Effector memory CD8-positive, alpha-beta T cell (primary cell): ENCODE measurements around the gene BTG2.
"Not testable (repeated sequence)": the region's sequence is repeated elsewhere in the genome, so short reads cannot be mapped to it uniquely, and the experiment has no call there.

ENCODE experiments used
- ATAC-seq: fragments of 150-1000 bp; cut with Tn5 transposase; replicated peaks from 2 replicates; pipeline ENCODE4 v1.10.0; 2021; ENCODE audit warnings: mild to moderate bottlenecking, moderate library complexity
- DNase-seq, 3 experiments: peaks; one replicate each; pipeline ENCODE4 v3.0.0; 2021
- H3K27ac Mint-ChIP-seq, 2 donors: one replicate each; pipeline ENCODE4 v1.8.0; 2022; ENCODE audit warnings: mild to moderate bottlenecking in 2 of 2, mixed read lengths in 2 of 2, moderate library complexity in 2 of 2
- H3K27me3 Mint-ChIP-seq, 2 donors: one replicate each; pipeline ENCODE4 v1.8.0; 2022; ENCODE audit warnings: mixed read lengths in 2 of 2
- H3K36me3 Mint-ChIP-seq: one replicate; pipeline ENCODE4 v1.8.0; 2022; ENCODE audit warnings: mild to moderate bottlenecking, moderate library complexity, mixed read lengths; ENCODE audit not compliant: insufficient read depth
- H3K4me1 Mint-ChIP-seq, 2 donors: one replicate each; pipeline ENCODE4 v1.8.0; 2022; ENCODE audit warnings: low read depth in 2 of 2, mixed read lengths in 2 of 2
- H3K4me3 Mint-ChIP-seq, 2 donors: one replicate each; pipeline ENCODE4 v1.8.0; 2022; ENCODE audit warnings: mild to moderate bottlenecking in 2 of 2, mixed read lengths in 2 of 2, moderate library complexity in 2 of 2
- H3K9me3 Mint-ChIP-seq, 2 donors: one replicate each; pipeline ENCODE4 v1.8.0; 2022; ENCODE audit warnings: mixed read lengths in 2 of 2
- total RNA-seq, 9 experiments: gene quantifications; one replicate each; lab custom pipeline; 2026; lab: John Stamatoyannopoulos, UW

Gene BTG2, protein sequence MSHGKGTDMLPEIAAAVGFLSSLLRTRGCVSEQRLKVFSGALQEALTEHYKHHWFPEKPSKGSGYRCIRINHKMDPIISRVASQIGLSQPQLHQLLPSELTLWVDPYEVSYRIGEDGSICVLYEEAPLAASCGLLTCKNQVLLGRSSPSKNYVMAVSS
- 144 to 2,082 (median 173) reads per million in 9 experiments for total RNA-seq

DNA sequence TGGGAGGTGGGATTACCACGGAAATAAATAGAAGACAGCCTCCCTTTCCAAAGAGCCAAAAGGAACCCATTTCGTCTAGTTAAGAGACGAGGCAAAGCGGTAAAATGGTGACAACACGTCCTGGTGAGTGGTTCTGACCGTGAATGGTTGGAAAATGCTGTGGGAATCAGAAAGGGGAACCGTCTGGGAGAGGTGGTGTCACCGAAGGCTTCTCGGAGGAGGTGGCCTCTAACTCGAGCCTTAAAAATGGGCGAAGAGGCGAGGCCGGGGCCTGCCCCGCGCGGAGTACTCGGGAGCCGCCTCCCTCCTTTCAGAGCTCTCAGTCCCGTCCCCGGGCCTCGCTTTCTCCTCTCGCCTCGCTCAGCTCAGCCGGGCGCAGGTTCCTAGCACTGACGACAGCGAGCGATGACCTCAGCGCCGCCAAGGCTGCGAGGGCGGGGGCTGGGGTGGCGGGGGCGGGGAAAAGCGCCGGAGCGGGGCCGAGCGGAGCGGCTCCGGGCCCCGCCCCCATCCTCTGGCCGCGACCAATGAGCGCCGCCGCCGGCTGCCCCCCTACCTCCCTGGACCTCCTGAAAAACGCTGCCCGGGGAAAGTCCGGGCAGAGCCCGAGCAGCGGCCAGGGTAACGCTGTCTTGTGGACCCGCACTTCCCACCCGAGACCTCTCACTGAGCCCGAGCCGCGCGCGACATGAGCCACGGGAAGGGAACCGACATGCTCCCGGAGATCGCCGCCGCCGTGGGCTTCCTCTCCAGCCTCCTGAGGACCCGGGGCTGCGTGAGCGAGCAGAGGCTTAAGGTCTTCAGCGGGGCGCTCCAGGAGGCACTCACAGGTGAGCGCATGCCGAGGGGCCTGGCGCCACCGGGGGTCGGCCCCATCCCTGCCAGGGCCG, at the start of gene BTG2:
Gene BTG2 (plus strand): TSS at position 601 of the 890 bp plus-strand sequence. CDS start 88 bp downstream, at position 689.
- Mint-ChIP-seq H3K27ac (peak within 1 kb of the TSS; percentile 99 to 100), H3K9me3 (no peaks in the 10 kb centered on the region), H3K4me3 (peak within 1 kb of the TSS; percentile 98), H3K36me3 (peaks cover 64% of the 10 kb centered on the region), H3K4me1 (peaks cover 53 to 62% of the 10 kb centered on the region in 2 donors), H3K27me3 (no peaks in the 10 kb centered on the region)
- ATAC-seq: peak; percentile 80
- peak; percentile 88 to 91 (median 88) for DNase-seq

DNA sequence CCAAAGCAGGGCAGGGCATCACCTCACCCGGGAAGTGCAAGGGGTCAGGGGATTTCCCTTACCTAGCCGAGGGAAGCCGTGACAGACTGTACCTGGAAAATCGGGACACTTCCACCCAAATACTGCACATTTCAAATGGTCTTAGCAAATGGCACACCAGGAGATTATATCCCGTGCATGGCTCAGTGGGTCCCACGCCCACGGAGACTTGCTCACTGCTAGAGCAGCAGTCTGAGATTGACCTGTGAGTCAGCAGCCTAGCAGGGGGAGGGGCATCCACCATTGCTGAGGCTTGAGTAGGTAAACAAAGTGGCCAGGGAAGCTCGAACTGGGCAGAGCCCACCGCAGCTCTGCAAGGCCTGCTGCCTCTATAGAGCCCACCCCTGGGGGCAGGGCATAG, 48.7 kb upstream of the BTG2 start:
- ATAC-seq, H3K27ac Mint-ChIP-seq, H3K36me3 Mint-ChIP-seq, H3K4me1 Mint-ChIP-seq, H3K9me3 Mint-ChIP-seq, H3K4me3 Mint-ChIP-seq, DNase-seq: not testable (repeated sequence)
- H3K27me3 Mint-ChIP-seq: peaks cover 72 to 73% of the 10 kb centered on the region in 2 donors

DNA sequence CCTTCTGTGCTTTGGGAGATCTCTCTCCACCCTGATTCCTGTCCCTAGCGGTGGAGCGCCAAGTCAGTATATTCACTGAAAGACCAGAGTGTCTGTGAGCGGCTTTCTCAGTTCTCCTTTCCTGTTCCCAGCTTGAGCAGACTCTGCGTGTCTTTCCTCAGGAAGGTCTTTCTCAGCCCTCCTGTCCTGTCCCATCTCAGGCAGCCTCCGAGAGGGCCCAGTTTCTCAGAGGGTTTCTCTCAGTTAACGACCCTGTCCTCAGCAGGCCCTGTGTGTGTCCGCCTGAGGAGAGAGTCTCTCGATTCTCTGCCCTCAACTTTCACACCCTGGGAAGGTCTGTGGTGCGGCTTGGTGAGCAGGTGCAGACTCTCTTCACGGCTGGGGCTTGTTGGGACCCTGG, 41.8 kb upstream of the BTG2 start:
- H3K9me3 Mint-ChIP-seq: no peaks in the 10 kb centered on the region
- peak overlapping the region in 1 of 2 donors; percentile 15 for H3K27ac Mint-ChIP-seq
- DNase-seq: no peak
- no peaks in the 10 kb centered on the region for H3K36me3 Mint-ChIP-seq
- H3K4me3 Mint-ChIP-seq: no peak overlapping the region
- ATAC-seq: no peak
- H3K4me1 Mint-ChIP-seq: peaks cover 11% of the 10 kb centered on the region in 2 donors
- H3K27me3 Mint-ChIP-seq: peaks cover 21 to 37% of the 10 kb centered on the region in 2 donors

DNA sequence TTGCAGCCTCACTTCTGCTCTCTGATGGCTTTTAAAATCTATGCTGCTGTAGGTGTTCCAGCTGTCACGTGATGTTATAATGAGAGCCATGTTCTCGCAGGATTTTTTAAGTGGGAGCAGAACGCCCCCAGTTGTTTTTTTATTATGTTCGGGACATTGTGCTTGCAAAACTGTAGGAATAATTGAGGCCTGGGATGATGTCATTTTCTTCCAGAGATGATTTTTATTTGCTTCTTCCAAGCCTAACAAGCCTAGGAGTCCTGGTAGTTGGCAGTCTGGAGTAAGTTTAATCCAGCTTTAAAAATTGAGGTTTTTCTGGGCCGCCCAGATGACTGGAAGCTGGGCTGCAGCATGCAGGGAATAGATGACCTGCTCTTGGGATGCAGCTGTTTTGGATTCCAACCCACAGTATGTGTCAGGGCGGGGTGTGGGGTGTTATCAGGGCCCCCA, 41.2 kb upstream of the BTG2 start:
- DNase-seq (no peak), ATAC-seq (no peak)
- H3K9me3 Mint-ChIP-seq: no peaks in the 10 kb centered on the region
- no peak overlapping the region for H3K4me3 Mint-ChIP-seq
- peaks cover 17 to 34% of the 10 kb centered on the region in 2 donors for H3K27me3 Mint-ChIP-seq
- no peaks in the 10 kb centered on the region for H3K36me3 Mint-ChIP-seq
- H3K27ac Mint-ChIP-seq: no peak overlapping the region
- H3K4me1 Mint-ChIP-seq: peaks cover 11% of the 10 kb centered on the region in 2 donors

DNA sequence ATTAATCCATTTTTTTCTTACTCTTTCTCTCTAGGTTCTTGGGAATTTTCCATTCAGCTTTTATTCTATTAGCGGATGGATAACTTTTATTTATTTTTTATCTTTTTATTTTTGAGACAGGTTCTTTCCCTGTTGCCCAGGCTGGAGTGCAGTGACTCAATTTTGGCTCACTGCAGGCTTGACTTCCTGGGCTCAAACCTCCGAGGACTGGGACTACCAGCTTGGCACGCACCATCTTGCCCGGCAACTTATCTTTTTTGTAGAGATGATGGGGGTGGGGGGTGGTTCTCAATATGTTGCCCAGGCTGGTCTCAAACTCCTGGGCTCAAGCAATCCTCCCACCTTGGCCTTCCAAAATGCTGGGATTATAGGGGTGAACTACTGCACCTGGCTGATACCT, 39.8 kb upstream of the BTG2 start:
- H3K4me3 Mint-ChIP-seq: no peak overlapping the region
- no peaks in the 10 kb centered on the region for H3K36me3 Mint-ChIP-seq
- no peak overlapping the region for H3K27ac Mint-ChIP-seq
- no peak for DNase-seq
- H3K27me3 Mint-ChIP-seq: peaks cover 10 to 20% of the 10 kb centered on the region in 2 donors
- H3K4me1 Mint-ChIP-seq: peaks cover 11% of the 10 kb centered on the region in 2 donors
- no peaks in the 10 kb centered on the region for H3K9me3 Mint-ChIP-seq
- ATAC-seq: no peak

DNA sequence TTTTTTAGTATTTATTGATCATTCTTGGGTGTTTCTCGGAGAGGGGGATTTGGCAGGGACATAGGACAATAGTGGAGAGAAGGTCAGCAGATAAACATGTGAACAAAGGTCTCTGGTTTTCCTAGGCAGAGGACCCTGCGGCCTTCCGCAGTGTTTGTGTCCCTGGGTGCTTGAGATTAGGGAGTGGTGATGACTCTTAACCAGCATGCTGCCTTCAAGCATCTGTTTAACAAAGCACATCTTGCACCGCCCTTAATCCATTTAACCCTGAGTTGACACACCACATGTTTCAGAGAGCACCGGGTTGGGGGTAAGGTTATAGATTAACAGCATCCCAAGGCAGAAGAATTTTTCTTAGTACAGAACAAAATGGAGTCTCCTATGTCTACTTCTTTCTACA, 39.2 kb upstream of the BTG2 start:
- H3K36me3 Mint-ChIP-seq, DNase-seq, H3K9me3 Mint-ChIP-seq, H3K4me3 Mint-ChIP-seq, ATAC-seq, H3K27ac Mint-ChIP-seq: not testable (repeated sequence)
- peaks cover 11 to 17% of the 10 kb centered on the region in 2 donors for H3K4me1 Mint-ChIP-seq
- peaks cover 10 to 14% of the 10 kb centered on the region in 2 donors for H3K27me3 Mint-ChIP-seq

DNA sequence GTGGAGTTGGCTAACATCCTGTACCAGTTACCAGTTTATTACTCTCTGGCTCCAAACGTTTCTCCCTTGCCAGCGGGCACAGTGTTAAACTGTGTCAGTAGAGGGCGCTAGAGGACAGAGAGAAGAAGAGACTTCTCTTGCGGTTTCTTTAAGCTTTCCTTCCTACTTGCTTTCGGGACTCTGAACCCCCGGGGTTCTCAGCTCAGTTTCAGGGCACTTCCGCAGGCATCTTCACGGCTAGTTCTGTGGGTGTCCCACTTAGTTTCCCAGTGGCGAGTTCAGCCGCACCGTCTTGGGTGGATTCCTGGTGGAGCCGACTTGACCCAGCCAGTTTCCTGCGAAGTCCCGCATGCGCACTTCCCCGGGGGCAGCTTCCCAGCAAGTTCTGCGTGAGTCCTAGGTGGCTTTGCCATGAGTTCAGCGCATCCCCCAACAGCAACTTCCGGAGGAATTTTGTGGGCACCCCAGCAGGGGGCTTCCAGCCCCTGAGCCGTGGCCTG, 37.9 kb upstream of the BTG2 start:
- DNase-seq (peak; percentile 86 to 88 (median 87)), ATAC-seq (peak; percentile 71)
- H3K9me3 Mint-ChIP-seq: no peaks in the 10 kb centered on the region
- peaks cover 11 to 18% of the 10 kb centered on the region in 2 donors for H3K4me1 Mint-ChIP-seq
- H3K4me3 Mint-ChIP-seq: peak overlapping the region; percentile 78 to 84
- H3K27me3 Mint-ChIP-seq: peaks cover under 1 to 7% of the 10 kb centered on the region in 2 donors
- no peaks in the 10 kb centered on the region for H3K36me3 Mint-ChIP-seq
- H3K27ac Mint-ChIP-seq: peak overlapping the region; percentile 73 to 79

DNA sequence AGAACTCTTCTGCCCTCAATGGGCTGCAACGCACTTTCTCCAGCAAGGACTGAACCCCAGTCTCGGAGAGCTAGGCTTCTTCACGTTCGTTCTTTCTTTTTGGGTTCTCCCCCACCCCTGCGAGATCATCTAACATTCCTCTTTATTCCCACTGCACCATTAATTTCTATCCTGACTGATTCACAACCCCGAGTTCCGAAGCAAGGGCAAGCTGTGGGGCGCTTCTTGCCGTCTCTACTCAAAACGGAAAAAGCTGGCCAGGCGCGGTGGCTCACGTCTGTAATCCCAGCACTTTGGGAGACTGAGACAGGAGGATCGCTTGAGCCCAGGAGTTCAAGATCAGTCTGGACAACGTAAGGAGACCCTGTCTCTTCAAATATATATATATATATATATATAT, 37.4 kb upstream of the BTG2 start:
- Mint-ChIP-seq H3K36me3 (no peaks in the 10 kb centered on the region), H3K9me3 (no peaks in the 10 kb centered on the region), H3K4me1 (peaks cover 11 to 20% of the 10 kb centered on the region in 2 donors), H3K4me3 (peak overlapping the region; percentile 78 to 84), H3K27me3 (peaks cover 0 to 5% of the 10 kb centered on the region in 2 donors), H3K27ac (peak overlapping the region; percentile 73 to 79)
- no peak for ATAC-seq
- no peak for DNase-seq

DNA sequence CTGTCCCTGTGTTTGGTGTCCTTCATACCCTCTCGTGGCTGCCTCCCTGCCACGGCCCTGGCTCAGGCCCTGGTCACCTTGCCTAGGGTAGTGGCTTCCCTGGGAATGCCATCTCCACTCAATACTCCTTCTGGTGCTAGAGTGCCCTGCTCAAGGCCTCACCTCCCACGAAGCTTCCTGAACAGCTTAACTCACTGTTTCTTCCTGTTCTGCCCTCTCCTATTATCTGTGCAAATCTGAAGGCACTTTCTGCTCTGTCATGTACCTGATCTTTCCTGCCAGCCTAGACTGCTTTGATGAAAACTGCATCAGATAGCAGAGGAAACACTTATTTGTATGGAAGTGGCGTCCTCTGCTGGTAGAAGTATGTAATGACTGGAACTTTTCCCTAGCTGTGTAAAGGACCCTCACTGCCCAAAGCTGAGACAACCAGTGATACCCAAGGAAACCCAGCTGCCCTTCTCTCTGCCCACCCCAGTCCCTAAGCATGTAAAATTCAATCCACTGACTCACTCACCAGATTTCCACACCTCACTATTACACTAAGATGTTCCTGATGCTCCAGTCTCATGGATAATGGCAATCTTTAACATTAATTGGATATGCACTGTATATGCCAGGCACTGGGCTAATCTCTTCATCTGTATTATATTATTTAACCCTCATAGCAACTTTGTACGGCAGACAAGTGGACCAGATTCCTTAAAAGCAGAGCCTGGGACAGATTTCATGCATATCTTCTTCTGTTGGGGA, 36.2 kb upstream of the BTG2 start:
- H3K36me3 Mint-ChIP-seq: no peaks in the 10 kb centered on the region
- H3K9me3 Mint-ChIP-seq: no peaks in the 10 kb centered on the region
- DNase-seq: peak; percentile 53 to 60 (median 54)
- no peak overlapping the region for H3K4me3 Mint-ChIP-seq
- H3K27ac Mint-ChIP-seq: no peak overlapping the region
- H3K27me3 Mint-ChIP-seq: peaks cover 0 to 5% of the 10 kb centered on the region in 2 donors
- peak; percentile 38 for ATAC-seq
- peaks cover 18 to 26% of the 10 kb centered on the region in 2 donors for H3K4me1 Mint-ChIP-seq

DNA sequence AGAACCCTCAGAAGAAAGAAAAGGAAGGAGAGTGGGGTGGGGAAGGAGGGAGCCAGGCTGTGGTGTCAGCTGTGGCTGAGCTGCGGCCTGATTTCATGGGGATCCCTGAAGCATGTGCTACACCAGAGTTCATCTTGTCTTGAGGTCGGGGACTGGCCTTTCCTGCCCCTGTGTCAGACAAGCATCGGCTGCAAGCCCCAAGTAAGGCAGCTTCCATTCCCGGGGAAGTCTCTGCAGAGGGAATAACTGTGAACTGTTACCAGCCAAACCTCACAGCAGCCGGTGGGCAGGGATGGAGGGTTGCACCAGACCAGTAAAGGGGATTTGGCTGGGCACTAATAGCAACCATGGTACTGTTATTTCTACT, 35.7 kb upstream of the BTG2 start:
- Mint-ChIP-seq H3K36me3 (no peaks in the 10 kb centered on the region), H3K4me1 (peaks cover 18 to 26% of the 10 kb centered on the region in 2 donors), H3K27me3 (peaks cover 0 to 5% of the 10 kb centered on the region in 2 donors), H3K27ac (no peak overlapping the region), H3K9me3 (no peaks in the 10 kb centered on the region), H3K4me3 (no peak overlapping the region)
- DNase-seq (no peak), ATAC-seq (no peak)

DNA sequence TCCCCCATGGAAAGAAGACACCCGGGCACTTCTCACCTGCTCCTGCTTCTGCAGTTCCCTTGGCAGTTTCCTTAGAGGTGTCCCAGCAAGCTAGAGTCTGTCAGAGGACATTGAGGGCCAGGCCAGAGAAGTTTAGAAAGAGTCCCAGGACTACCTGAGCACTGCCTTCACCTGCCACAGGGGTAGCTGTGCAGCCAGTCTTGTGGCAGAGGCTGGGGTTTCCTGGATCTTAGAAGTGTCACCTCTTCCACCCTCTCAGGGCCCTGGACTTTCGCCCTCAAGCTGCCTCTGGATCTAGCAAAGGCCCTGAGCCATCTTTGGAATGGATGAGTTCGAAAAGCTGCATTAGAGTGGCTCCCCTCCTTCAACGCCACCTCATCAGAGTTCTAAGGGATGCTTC, 34.9 kb upstream of the BTG2 start:
- ATAC-seq: no peak
- peak overlapping the region; percentile 46 for H3K27ac Mint-ChIP-seq

DNA sequence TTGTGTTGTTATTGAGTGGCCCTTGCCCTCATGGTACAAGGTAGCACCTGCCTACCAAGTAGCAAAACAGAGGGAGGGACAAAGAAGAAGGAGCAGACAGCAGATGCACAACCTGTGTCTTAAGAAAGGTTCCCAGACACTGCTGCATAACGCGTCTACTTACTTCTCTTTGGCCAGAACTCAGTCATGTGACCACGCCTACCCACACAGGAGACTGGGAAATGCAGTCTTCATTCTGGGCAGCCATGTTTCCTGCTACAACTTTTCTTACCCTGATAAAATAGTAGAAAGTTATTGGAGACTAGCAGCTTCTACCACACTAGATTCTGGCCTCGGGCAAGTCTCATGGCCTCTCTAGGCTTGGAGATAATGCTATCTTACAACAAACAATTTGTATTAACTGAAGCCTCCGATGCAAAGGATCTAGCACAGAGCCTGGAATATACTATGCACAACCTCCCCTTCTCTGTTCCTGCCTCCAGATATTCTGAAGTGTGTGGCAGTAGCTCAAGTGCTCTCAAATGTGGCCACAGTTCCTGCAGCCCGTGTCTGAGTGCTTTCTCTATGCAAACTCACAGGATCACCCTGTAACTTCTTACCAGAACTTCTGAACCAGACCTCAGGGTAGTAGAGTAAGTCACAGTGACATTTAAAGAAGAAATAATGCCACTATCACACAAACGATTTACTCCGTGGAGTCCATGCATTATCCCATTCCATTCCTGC, 34.1 kb upstream of the BTG2 start:
- Mint-ChIP-seq H3K36me3 (no peaks in the 10 kb centered on the region), H3K27ac (peak overlapping the region; percentile 46), H3K4me1 (peaks cover 18 to 26% of the 10 kb centered on the region in 2 donors), H3K4me3 (no peak overlapping the region), H3K9me3 (no peaks in the 10 kb centered on the region), H3K27me3 (peaks cover 0 to 5% of the 10 kb centered on the region in 2 donors)
- ATAC-seq (peak; percentile 67), DNase-seq (peak; percentile 56 to 67 (median 65))

More for the DNA sequence above, 34.9 kb upstream of the BTG2 start:
- H3K9me3 Mint-ChIP-seq: no peaks in the 10 kb centered on the region
- peaks cover 0 to 5% of the 10 kb centered on the region in 2 donors for H3K27me3 Mint-ChIP-seq
- H3K4me1 Mint-ChIP-seq: peaks cover 18 to 26% of the 10 kb centered on the region in 2 donors
- H3K36me3 Mint-ChIP-seq: no peaks in the 10 kb centered on the region
- no peak for DNase-seq
- no peak overlapping the region for H3K4me3 Mint-ChIP-seq
